GM23338 (cell line): ENCODE data around the gene DTNA. TPM values are rescaled to one million over a fixed set of nuclear protein-coding genes. Genes with fewer than 3 reads are reported as not detected.

Source experiments
- CREB1 ChIP-seq: fragments of 250-450 bp; sonication (Bioruptor Pico); IDR thresholded peaks from 2 replicates; pipeline ENCODE4 v1.5.0; 2020; ENCODE audit warnings: low read depth, mild to moderate bottlenecking, moderate library complexity
- CTCF ChIP-seq, 2 experiments: fragments of 200-600 bp in 1 of 2; sonication (generic) in 1 of 2; conservative IDR thresholded peaks; 2 replicates each; pipeline versions ENCODE4 v1.5.1 to v1.6.1; 2016 to 2017; ENCODE audit warnings: antibody characterized with exemption in 2 of 2, low read depth in 2 of 2, mild to moderate bottlenecking in 2 of 2, moderate library complexity in 1 of 2
- ETS1 ChIP-seq: IDR thresholded peaks from 2 replicates; pipeline ENCODE4 v1.6.1; 2016; ENCODE audit warnings: antibody characterized with exemption
- EZH2 ChIP-seq: fragments of 200-600 bp; sonication (generic); IDR thresholded peaks from one replicate; pipeline ENCODE4 v1.8.0; 2017; ENCODE audit warnings: antibody characterized with exemption, mild to moderate bottlenecking, low read depth; ENCODE audit not compliant: unreplicated experiment
- EZH2phosphoT487 ChIP-seq: fragments of 200-600 bp; sonication (generic); IDR thresholded peaks from one replicate; pipeline ENCODE4 v1.8.1; 2018; ENCODE audit warnings: antibody characterized with exemption; ENCODE audit not compliant: unreplicated experiment
- NANOG ChIP-seq: IDR thresholded peaks from 2 replicates; pipeline ENCODE4 v1.6.1; 2016; ENCODE audit warnings: antibody characterized with exemption, borderline replicate concordance
- ZNF331 ChIP-seq: fragments of 250-450 bp; sonication (Bioruptor Pico); IDR thresholded peaks from 2 replicates; pipeline ENCODE4 v1.5.0; 2020; ENCODE audit warnings: low read depth, mild to moderate bottlenecking, moderate library complexity
- ZNF462 ChIP-seq: fragments of 250-450 bp; sonication (Bioruptor Pico); IDR thresholded peaks from 2 replicates; pipeline ENCODE4 v1.5.0; 2020; ENCODE audit warnings: mild to moderate bottlenecking, moderate library complexity
- polyA plus RNA-seq: library from polyadenylated mRNA; unstranded; fragments of >200 nt; fragmentation: Nextera tagmentation; extraction: Ambion mirVana; gene quantifications from 2 replicates; pipeline ENCODE4 v1.2.1, GENCODE V29; 2016
- total RNA-seq: library from RNA; depleted of rRNA; stranded (reverse); fragments of >200 nt; shearing (Covaris generic); gene quantifications from 2 replicates; pipeline ENCODE4 v1.2.3, GENCODE V29; 2014

Gene DTNA
- total and polyA plus RNA-seq, 2 experiments from 2014 or later: 11.5 to 25.1 TPM

DNA sequence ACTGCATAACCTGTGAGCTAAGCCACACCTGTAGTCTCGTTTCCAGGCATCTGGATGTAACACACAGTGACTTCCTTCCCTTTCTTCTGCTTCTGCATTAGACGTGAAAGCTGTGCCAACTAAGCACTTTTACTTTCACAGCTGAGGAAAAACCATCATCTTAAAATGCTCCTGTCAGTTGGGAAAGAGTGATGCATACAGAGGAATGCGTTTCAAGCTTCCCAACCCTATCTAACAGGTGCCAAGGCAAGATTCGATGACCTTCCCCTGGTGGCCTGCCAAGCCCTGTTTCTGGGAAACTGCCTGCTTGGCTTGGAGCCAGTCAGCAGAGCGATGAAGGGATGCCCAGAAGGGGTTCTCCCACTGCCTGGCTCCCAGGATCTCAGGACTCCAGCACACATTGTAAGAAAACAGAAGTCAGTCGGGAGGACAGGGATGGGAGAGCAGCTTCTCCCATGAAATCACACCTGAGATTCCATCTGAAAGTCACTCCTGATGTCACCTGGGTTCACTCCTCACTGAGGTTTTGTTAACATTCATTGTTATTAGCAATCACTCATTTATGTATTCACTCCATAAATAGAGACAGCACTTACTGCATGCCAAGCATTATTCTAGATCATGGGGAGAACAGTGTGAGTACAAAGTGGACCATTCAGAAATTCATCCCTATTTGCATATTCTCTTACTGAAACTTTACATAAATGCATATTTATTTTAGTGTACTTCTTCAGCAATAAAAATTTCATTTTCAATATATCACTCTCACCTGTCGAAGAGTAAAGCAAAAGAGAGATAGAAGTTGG is 64.1 kb downstream of the DTNA start (continued):
- TF ChIP-seq ZNF462 (CRISPR knock-in tag): no peak
- TF ChIP-seq CREB1: no peak
- TF ChIP-seq ZNF331 (CRISPR knock-in tag): no peak
- TF ChIP-seq NANOG: no peak
- no peak for TF ChIP-seq EZH2phosphoT487
- TF ChIP-seq CTCF (conservative IDR thresholded peaks at IDR 0.05; ENCODE audit: low read depth in 2 of 2): no peak
- TF ChIP-seq ETS1: no peak
- no peak for TF ChIP-seq EZH2
